NCI-H1436 treated with DMSO at 0.1 percent for 48 hours (cell line): ENCODE results near the gene CCDC137.
A peak's percentile ranks its signal among the peaks of the same experiment; 100 is the strongest.
"Not testable (repeated sequence)": the region's sequence is repeated elsewhere in the genome, so short reads cannot be mapped to it uniquely, and the experiment has no call there.

ENCODE experiments used
- DNase-seq: peaks from one replicate; lab custom pipeline; 2025; lab: John Stamatoyannopoulos, UW

CCDC137 gene, protein sequence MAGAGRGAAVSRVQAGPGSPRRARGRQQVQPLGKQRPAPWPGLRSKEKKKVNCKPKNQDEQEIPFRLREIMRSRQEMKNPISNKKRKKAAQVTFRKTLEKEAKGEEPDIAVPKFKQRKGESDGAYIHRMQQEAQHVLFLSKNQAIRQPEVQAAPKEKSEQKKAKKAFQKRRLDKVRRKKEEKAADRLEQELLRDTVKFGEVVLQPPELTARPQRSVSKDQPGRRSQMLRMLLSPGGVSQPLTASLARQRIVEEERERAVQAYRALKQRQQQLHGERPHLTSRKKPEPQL

GRCh38 chr17:81666342-81667191, at the start of gene CCDC137, which contains the start of gene OXLD1:
Gene CCDC137 (plus strand): TSS chr17:81666737. CDS start chr17:81666767, 30 bp downstream.
Gene OXLD1 (minus strand): TSS chr17:81666605. CDS start chr17:81666577, 28 bp downstream.
- peak; percentile 85 for DNase-seq

- no peak for DNase-seq
These were observed 49.7 kb upstream of the CCDC137 start for GRCh38 chr17:81616877-81617276.

DNA sequence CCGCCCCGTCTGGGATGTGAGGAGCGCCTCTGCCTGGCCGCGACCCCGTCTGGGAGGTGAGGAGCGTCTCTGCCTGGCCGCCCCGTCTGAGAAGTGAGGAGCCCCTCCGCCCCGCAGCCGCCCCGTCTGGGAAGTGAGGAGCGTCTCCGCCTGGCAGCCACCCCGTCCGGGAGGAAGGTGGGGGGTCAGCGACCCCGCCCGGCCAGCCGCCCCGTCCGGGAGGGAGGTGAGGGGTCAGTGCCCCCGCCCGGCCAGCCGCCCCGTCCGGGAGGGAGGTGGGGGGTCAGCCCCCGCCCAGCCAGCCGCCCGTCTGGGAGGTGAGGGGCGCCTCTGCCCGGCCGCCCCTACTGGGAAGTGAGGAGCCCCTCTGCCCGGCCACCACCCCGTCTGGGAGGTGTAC, 48.2 kb upstream of the CCDC137 start:
- DNase-seq = not testable (repeated sequence)

GRCh38 chr17:81621494-81622130, 44.9 kb upstream of the CCDC137 start:
- no peak for DNase-seq

- no peak for DNase-seq
These were observed 36.3 kb upstream of the CCDC137 start for GRCh38 chr17:81630274-81630673.

DNA sequence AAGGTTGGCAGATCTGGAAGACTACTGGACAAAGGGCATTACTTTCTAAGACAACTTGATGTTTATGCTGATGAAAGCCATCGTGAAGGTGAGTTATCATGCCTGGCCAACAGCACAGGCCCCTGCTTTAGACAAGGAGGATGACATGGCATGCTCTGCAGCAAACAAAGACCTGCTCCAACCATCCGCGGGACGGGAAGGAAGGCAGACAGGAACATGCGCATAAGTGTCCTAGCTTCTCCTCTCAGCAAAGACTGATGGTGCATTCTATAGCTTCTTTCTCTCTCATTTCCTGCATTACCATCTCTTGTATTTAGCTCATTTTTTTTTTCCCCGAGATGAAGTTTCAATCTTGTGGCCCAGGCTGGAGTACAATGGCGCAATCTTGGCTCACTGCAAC, 35.1 kb upstream of the CCDC137 start:
- DNase-seq = no peak

GRCh38 chr17:81635431-81635830, 31.1 kb upstream of the CCDC137 start:
- DNase-seq = no peak

- no peak for DNase-seq
These were observed 30.5 kb upstream of the CCDC137 start for GRCh38 chr17:81635973-81636504.

DNA sequence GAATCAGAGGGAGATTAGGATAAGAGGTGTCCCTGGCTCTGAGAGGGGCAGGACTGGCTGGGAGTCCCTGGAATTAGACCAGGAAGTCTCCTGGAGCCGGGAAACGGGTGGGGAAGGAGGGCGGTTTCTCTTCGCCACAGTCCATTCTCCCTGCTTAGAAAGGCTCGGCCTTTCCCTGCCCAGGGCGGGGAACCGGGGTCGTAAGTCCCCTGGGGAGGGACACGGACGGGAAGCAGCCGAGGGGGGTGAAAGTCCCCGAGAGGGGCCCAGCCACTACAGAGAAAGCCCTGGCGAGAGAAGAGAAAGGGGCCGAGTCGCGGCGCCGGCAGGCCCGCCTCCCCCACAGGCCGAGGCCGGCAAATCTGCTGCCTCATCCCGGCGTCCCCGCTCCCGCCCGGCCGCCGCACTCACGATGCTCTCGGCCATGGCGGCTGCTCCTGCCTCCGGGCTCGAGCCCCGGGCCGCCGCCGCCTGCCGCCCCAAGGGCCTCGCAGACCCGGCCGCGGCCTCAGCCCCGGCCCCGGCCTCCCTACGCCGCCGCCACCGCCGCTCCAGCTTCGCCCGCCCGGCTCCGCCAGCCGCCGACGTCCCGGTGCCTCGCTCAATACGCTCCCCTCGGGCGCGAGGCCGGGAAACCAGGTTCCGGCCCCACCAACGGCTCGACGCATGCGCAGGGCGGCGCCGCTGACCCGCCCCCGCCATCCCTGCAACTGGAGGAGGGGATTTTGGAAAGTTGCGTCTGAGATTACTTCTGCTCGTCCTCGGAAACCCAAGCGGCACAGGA, 29.8 kb upstream of the CCDC137 start, which contains the start of the genes NPLOC4 and TSPAN10:
NPLOC4 (minus strand) TSS at position 608 of the 784 bp plus-strand sequence; CDS start at position 426, 182 bp downstream.
TSPAN10 (plus strand) TSS at position 692 of the 784 bp plus-strand sequence. CDS start 5,217 bp downstream, outside the sequence.
- peak; percentile 25 for DNase-seq

- DNase-seq = no peak
These were observed 27.9 kb upstream of the CCDC137 start for GRCh38 chr17:81638683-81639082.

- DNase-seq = no peak
These were observed 26.5 kb upstream of the CCDC137 start for GRCh38 chr17:81640011-81640410.

DNA sequence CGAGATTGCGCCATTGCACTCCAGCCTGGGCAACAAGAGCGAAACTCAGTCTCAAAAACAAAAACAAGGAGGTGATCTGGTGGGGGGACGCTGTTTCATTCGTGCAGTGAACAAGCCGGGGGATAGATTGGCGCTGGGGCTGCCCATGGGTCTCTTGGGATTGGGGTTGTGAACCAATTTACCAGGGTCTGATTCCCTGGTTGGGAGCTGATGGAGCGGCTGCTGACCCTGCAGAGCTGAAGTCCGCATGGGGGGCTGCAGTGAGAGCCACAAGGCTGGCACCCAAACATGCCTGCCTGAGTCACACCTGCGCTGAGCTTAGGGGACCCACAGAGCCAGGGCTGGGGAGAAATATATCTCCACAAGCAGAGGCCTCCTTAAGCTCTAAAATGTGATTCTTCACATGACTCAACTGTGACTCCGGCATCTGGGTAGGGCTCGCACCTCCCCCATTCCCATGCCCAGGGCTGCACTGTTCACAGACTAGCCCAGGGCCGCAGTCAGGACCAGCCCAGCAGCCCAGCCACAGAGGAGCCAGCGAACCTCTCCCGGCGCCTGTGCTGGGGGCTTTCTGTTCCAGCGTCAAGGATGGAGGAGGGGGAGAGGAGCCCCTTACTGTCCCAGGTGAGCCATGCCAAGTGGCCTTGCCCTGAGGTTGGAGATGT, 24.6 kb upstream of the CCDC137 start:
- no peak for DNase-seq

DNA sequence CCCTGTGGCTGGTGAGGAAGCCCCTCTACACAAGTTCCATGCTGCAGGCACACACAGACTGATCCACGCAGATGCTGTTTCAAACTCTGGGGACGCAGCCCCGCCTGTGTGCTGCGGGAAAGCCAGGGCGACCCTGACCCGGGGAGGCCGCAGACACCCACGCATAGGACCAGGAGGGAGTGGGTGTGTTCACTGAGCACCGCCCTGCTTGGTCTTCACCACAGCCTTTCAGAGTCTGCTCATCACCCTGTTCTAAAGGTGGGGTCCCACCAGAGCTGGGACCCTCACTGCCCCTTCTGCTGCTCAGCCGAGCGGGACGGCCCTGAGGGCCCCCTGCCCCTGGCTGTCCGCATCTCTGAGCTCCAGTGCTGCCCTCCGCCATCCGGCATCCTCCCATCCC, 22.0 kb upstream of the CCDC137 start:
- DNase-seq = no peak

GRCh38 chr17:81644976-81645952, 21.3 kb upstream of the CCDC137 start:
- no peak for DNase-seq

- no peak for DNase-seq
These were observed 19.5 kb upstream of the CCDC137 start for GRCh38 chr17:81646869-81647600.

- no peak for DNase-seq
These were observed 18.9 kb upstream of the CCDC137 start for GRCh38 chr17:81647640-81648012.

- no peak for DNase-seq
These were observed 18.4 kb upstream of the CCDC137 start for GRCh38 chr17:81648013-81648706.

DNA sequence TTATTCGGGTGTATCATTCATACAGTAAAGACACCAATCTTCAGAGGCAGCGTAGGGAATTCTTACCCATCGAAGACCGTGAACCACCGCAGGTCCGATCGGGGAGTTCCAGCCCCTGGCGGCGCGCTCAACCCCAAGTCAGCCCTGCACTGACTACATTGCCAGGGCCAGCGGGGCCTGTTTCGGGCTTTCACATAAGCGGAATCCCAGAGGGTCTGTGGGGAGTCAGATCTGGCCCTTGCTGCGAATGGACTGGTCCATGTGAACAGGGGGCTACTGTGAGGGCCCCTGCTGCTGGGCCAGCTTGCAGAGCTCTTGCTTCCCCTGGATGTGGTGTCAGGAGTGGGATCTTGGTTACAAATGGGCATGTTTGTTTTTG, 17.8 kb upstream of the CCDC137 start:
- DNase-seq = no peak
